GM18858 (cell line): Measurements from ENCODE around the gene KIAA1958.

Experiments used
- ATAC-seq: cut with Tn5 transposase; IDR thresholded peaks from one replicate; pipeline ENCODE4 v1.9.1; 2021; ENCODE audit not compliant: unreplicated experiment

The KIAA1958 gene

DNA sequence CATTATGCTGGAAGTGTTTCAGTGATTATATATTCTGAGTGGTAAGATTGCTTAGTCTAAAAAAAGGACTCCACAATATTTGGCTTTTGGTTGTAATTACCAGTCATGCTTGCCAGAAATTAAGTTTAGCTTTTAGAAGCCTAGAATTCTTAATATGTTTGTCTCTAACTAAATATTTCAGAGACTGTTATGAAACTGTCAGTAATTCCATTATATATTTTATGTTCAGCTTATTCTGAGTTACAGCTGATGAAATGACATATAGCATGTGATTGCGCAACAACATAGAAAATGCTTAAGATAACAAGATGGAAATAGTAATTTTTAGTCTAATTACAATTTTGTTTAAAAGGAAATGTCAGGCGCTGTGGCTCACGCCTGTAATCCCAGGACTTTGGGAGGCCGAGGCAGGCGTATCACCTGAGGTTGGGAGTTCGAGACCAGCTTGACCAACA, 44.2 kb downstream of the KIAA1958 start:
- ATAC-seq = no peak

GRCh38 chr9:112531666-112532282, 45.1 kb downstream of the KIAA1958 start:
- no peak for ATAC-seq

DNA sequence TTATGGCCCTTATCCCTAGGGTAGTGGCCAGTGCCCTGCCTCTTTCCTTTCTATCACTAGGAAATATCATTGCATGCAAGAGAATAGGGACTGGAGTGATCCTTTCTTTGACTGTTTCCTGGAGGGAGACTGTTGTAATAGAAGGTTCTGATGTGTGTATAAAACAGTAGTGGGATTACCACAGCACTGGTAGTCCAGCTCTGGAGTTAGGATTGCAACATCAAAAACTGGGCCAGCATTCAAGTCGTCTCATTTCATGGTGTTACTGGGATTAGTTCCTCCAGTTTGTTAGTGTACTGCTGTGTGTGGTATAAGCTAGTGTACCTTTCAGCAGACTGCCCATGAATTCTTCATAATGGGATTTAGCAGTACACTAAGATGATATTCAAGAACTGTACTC, 45.8 kb downstream of the KIAA1958 start:
- ATAC-seq = no peak

DNA sequence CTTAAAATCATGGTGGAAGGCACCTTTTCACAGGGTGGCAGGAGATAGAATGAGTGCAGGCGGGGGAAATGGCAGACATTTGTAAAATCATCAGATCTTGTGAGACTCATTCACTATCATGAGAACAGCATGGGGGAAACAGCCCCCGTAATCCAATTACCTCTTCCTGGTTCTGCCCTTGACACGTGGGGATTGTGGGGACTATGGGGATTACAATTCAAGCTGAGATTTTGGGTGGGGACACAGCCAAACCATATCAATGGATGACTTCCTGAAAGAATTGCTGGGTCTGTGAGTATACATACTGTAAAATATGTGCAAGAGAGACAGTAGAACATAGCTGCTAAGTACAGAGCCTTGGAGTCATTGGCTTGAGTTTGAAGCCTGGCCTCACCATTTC, 47.0 kb downstream of the KIAA1958 start:
- ATAC-seq = no peak

DNA sequence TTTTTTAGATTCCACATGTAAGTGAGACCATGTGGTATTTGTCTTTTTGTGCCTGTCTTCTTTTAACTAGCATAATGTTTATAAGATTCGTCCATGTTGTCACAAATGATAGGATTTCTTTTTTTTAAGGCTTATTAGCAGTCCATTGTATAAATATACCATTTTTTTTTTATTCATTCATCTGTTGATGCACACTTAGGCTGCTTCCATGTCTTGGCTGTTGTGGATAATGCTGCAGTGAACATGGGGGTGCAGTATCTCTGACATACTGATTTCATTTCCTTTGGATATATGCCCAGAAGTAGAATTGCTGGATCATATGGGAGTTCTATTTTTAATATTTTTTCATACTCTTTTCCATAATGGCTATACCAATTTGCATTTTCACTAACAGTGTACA, 48.7 kb downstream of the KIAA1958 start:
- no peak for ATAC-seq

- ATAC-seq = no peak
Observed at GRCh38 chr9:112535811-112536210, 49.2 kb downstream of the KIAA1958 start.

- no peak for ATAC-seq
Observed at GRCh38 chr9:112537561-112537960, 50.9 kb downstream of the KIAA1958 start.

- ATAC-seq = no peak
Observed at GRCh38 chr9:112540800-112541199, 54.2 kb downstream of the KIAA1958 start.

DNA sequence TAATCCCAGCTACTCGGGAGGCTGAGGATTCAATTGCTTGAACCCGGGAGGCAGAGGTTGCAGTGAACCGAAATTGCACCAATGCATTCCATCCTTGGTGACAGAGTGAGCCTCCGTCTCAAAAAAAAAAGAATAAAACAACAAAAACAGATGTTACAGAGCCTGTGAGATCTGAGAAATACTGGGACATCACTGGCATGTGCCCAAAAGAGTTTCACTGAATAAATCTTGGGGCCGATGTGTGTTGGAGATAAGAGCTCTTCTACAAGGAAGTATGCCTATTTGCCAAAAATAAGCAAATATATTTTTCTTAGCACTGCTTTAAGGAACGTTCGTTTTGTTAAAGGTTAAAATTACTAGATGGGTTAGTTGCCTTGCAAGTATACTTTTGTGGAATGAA, 55.1 kb downstream of the KIAA1958 start:
- no peak for ATAC-seq

DNA sequence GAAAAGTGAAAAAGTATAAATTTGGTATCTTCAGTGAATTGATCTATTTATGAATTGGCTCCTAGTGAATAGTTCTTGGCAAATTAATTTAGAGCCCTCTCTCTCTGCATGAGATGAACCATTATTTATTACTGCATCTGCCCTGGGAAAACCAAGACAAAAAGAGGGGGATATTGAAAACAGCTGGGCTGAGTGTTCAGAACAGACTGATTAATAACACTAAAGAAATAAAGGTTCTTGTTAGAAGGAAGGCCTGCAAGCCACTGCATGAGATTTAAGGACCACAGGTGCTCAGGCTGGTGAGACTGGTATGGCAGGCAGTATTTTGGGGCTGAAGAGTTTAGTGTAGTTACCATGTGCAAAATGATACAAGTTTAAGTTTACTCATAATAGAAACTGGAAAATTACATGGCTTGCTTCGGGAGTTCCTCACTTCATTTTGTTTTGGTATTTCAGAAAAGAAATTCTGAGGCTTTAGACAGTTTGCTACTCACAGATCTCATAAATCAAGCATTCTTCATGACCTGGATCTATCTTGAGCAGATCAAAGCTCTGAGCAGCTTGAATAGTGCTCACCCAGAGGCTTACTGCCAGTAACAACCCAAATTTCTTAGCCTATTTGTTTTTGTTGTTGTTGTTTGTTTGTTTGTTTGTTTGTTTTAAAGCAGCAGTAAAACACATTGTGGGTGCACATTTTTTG, 56.1 kb downstream of the KIAA1958 start:
- no peak for ATAC-seq

DNA sequence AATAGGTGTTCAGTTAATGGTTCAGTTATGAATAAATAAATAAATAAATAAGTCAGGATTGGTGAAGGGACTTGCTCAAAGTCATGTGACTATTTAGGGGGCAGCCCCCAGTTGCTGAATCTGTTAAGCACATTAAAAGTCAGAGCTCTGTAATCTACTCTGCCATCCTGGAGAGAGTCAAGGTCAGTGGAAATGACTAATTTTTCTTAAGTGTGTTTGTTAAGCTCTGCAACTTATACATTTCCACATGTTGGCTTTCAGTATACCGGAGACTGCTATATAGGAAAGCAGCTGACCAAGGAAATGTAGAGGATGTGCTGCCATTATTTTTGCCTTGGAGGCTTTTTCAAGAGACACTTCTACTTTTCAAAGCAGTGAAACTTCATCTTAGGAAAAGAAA, 57.9 kb downstream of the KIAA1958 start:
- no peak for ATAC-seq

GRCh38 chr9:112545237-112545636, 58.6 kb downstream of the KIAA1958 start:
- ATAC-seq = no peak

DNA sequence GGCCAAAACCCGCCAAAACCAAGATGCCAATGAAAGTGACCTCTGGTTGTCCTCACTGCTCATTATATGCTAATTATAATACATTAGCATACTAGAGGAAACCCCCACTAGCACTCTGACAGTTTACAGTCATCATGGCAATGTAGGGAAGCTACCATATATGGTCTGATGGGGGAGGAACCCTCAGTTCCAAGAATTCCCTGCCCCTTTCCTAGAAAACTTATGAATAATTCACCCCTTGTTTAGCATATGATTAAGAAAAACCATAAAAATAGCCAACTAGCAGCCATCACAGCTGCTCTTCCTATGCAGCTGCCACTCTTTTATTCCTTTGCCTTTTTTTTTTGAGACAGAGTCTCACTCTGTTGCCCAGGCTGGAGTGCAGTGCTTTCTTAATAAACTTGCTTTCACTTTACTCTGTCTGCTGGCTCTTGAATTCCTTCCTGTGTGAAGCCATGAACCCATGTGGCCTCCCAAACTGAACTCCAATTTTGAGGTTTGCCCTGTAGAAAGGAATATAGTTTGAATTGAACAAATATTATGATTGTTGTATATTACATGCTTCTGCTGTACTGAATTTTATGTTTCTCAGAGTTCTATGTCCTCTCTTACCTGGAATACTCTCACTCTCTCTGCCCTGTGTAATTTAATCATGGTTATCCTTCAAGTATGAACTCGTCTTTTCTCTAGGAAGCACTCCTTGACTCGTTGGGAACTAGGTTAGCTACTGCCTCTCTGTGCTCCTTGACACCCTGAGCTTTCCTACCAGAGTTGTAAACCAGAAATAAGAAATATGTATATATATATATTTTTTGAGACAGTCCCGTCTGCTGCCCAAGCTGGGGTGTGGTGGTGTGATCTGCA, 59.8 kb downstream of the KIAA1958 start:
- ATAC-seq = no peak

GRCh38 chr9:112548051-112548440, 61.4 kb downstream of the KIAA1958 start:
- no peak for ATAC-seq

DNA sequence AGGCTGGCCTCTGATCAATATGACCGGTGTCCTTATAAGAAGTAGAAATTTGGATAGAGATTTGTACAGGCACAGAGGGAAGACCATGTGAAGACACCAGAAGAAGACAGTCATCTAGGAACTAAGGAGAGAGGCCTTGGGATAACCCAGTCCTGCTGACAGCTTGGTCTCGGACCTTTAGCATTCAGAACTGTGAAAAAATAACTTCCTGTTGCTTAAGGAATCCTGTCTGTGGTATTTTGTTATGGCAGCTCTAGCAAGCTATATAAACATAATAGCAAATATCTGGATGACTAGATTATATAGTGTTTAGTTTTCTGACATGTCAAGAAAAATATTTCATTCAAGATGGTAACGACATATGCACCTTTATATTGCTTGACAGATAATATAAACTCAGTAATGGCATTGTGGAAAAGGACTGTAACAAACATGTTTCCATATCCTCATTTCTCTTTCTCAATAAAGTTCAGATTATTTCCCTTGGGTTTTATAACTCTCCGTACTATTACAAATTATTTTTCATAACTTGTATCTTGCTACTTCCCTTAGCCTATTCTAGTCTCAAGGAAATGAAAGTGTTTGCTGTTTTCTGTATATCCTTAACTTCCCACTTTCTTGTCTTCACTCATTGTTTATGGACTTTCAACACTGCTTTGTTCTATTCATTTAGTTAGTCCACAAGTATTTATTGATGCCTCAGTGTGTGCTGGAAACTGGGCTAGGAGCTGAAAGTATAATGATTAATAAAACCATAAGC, 62.4 kb downstream of the KIAA1958 start:
- no peak for ATAC-seq

DNA sequence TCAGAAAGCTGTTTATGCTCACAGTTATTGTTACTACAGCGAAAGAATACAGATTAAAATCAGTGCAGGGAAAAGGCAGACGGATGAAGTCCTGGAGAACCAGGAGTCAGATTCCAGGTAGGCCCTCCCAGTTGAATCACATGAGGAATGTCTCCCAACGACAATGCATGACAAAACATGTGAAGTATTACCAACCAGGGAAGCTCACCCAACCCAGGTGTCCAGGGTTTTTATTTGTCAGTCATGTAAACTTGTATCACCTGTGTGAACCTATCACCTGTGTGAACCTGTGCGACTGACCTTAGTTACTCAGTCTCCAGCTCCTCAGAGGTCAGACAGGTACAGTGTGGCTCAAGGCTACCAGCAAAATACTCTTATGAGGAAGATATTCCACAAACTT, 63.9 kb downstream of the KIAA1958 start:
- ATAC-seq = no peak

DNA sequence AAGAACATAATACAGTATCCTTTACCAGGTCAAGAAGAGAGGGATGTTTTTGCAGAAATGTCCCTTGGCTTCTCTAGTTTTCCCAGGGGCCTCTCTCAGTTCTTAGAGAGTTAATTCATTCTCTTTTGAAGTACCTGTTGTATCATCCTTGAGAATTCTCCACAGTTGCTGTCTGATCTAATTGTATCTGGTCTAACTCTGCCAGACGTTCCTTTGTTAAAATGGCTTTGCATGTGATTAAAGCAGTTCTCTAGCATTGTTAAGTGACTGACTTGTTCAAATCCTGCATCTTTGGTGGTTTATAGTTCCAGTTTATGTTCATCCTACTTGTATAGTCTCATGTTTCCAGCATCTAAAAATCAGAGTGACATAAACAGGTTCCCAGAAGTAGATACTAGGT, 65.0 kb downstream of the KIAA1958 start:
- ATAC-seq = no peak

DNA sequence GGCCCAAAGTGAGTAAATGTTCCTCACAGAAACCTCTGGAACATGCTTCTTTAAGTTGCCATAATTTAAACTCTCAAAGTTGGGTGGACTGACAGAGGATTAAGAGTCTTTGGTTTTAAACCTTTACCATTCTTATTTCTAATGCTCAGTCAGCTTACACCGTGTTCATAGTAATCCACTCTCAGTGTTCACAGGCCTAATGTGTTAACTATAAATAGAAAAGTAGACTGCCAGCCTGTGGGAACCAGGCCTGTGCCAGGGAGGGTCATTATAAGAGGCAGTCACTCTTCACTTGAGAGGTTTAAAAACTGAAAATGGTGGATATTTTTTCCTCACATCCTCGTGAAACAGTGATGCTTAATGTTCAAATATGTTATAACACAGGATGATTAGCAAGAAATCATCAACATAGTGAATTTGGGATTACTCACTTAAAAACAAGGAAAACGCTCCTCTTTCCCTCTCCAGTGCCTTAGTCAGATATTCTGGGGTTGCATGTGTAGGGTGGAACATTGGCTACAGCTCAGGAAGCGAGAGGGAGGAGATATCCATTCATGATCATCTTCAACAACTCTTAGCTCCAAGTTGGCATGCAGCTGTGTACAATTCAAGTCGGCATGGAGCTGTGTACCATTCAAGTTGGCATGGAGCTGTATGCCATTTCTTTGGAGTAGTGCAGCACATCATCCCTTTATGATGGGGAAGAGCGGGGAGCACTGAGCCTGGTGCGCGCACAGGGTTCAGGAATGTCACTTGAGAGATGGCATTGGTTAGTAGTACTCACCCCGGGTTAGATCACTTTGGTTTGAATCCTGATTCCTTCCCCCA, 65.8 kb downstream of the KIAA1958 start:
- no peak for ATAC-seq

GRCh38 chr9:112553256-112553826, 66.7 kb downstream of the KIAA1958 start:
- no peak for ATAC-seq

DNA sequence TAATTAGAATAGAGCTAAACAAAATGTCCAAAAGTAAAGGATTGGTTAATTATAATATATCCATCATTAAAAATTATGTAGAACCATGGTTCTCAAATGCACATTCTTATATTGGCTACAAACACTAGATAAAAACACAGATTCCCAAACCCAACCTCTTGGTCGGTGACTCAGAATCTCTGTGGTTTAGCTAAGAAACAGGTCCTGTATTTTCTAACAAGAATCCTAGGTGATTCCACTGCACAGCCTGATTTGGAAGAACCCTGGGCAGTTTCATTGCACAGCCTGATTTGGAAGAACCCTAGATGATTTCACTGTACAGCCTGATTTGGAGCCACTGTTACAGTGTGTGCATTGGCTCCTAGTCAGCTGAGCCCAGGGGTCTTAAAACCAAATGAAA, 67.9 kb downstream of the KIAA1958 start:
- ATAC-seq = no peak
